KOPT-K1 (cell line): ENCODE measurements around the gene DENND6A.

Source experiments
- H3K27ac ChIP-seq: fragments of 200-600 bp; sonication (generic); 2 replicates; pipeline ENCODE4 v1.5.1; 2016; ENCODE audit warnings: antibody characterized with exemption, mild to moderate bottlenecking, low read depth, low read length; ENCODE audit not compliant: poor library complexity, severe bottlenecking
- H3K36me3 ChIP-seq: fragments of 200-600 bp; sonication (generic); 2 replicates; pipeline ENCODE4 v1.5.1; 2017; ENCODE audit warnings: antibody characterized with exemption, mild to moderate bottlenecking, low read length, moderate library complexity; ENCODE audit not compliant: insufficient read depth
- H3K9me3 ChIP-seq: fragments of 200-600 bp; sonication (generic); 2 replicates; pipeline ENCODE4 v1.5.1; 2017; ENCODE audit warnings: antibody characterized with exemption, low read length, mild to moderate bottlenecking; ENCODE audit not compliant: insufficient read depth, poor library complexity, severe bottlenecking

DENND6A gene

GRCh38 chr3:57692396-57693147, at the start of gene DENND6A:
DENND6A (minus strand) TSS chr3:57693077; CDS start chr3:57693018, 59 bp downstream.
- H3K36me3 ChIP-seq = peaks cover 12% of the 10 kb centered on the region
- no peaks in the 10 kb centered on the region for H3K9me3 ChIP-seq
- H3K27ac ChIP-seq = peak within 1 kb of the TSS; percentile 82

DNA sequence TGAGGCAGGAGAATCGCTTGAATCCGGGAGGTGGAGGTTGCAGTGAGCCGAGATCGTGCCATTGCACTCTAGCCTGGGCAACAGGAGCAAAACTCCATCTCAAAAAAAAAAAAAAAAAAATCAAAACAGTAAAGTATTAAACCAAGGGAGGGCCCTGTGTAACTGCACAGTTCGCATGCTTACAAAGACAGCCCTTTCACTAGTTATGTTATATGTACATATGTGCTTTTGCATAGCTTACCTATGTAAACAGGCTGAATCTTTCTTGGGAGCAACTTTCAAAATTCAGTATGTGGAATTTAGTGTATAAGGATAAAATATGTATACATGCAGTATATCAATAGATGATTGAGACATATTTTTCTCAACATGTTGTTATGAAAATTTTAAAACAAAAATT, 47.1 kb upstream of the DENND6A start:
- Histone ChIP-seq H3K9me3 (no peaks in the 10 kb centered on the region), H3K36me3 (no peaks in the 10 kb centered on the region), H3K27ac (no peak overlapping the region)

GRCh38 chr3:57738391-57738790, 45.5 kb upstream of the DENND6A start:
- no peaks in the 10 kb centered on the region for H3K9me3 ChIP-seq
- no peak overlapping the region for H3K27ac ChIP-seq
- H3K36me3 ChIP-seq = no peaks in the 10 kb centered on the region

- H3K27ac ChIP-seq = no peak overlapping the region
Measured at GRCh38 chr3:57737840-57738239, 45.0 kb upstream of the DENND6A start.

GRCh38 chr3:57735405-57735804, 42.5 kb upstream of the DENND6A start:
- H3K9me3 ChIP-seq = no peaks in the 10 kb centered on the region
- H3K36me3 ChIP-seq = no peaks in the 10 kb centered on the region
- H3K27ac ChIP-seq = no peak overlapping the region

More at GRCh38 chr3:57737840-57738239, 45.0 kb upstream of the DENND6A start:
- H3K36me3 ChIP-seq = no peaks in the 10 kb centered on the region
- H3K9me3 ChIP-seq = no peaks in the 10 kb centered on the region

DNA sequence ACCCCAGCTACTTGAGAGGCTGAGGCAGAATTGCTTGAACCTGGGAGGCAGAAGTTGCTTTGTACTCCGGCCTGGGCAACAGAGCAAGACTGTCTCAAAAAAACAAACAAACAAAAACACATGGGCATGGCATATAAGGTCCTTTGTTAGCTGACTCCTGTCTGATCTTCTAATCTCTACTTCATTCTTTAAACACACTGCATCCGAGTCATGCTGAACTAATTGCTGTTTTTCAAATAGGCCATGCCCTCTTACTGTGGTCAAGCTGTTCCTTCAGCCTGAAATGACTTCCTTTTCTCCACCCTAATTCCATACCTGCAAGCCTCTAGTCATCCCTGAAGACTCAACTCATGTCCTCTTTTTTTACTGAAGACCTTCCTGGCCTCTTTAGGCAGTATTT, 40.9 kb upstream of the DENND6A start:
- no peak overlapping the region for H3K27ac ChIP-seq
- no peaks in the 10 kb centered on the region for H3K9me3 ChIP-seq
- H3K36me3 ChIP-seq = no peaks in the 10 kb centered on the region

DNA sequence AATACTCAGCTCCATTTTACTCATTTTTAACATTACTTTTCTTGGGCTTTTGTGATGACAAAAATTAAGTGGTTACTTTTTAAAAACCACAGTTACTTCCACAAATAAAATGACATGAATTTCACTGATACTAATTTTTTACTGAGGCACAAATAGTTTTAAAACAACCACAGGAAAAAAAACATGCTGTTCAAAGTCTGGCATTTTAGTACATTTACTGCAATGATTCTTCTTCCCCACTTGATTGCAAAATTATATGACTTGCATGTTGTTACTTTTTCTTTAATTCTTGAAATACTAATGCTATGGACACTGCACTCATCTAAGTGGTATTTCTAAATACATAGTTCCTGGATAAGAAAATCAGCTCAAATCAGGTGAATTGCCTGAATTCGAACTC, 38.4 kb upstream of the DENND6A start:
- no peaks in the 10 kb centered on the region for H3K9me3 ChIP-seq
- H3K36me3 ChIP-seq = no peaks in the 10 kb centered on the region
- no peak overlapping the region for H3K27ac ChIP-seq

GRCh38 chr3:57730682-57731081, 37.8 kb upstream of the DENND6A start:
- H3K27ac ChIP-seq = no peak overlapping the region
- H3K36me3 ChIP-seq = no peaks in the 10 kb centered on the region
- H3K9me3 ChIP-seq = no peaks in the 10 kb centered on the region

DNA sequence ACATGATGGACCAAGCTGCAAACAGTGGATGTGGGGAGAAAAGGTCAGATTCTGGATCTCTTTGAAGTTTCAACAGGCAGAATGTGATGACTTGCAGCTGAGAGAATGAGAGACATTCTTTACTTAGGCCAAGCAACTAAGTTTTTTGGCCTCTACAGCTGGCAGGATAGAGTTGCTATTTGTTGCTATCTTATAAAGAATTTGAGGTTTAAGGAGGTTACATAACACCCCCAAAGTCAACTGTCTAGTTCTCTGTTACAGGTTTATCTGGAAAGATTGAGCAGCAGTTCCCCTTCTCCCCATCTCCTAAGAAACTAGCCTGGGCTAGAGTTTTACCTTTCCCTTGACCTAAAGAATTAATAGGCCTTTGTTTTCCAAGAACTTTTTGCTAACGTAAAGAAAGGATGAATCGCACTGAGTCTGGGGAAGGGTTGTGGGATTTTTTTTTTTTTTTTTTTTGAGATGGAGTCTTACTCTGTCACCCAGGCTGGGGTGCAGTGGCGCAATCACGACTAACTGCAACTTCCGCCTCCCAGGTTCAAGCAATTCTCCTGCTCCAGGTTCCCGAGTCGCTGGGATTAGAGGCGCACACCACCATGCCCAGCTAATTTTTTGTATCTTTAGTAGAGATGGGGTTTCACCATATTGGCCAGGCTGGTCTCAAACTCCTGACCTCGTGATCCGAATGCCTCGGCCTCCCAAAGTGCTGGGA, 36.6 kb upstream of the DENND6A start:
- no peaks in the 10 kb centered on the region for H3K9me3 ChIP-seq
- H3K27ac ChIP-seq = no peak overlapping the region
- no peaks in the 10 kb centered on the region for H3K36me3 ChIP-seq

GRCh38 chr3:57727106-57727505, 34.2 kb upstream of the DENND6A start:
- no peak overlapping the region for H3K27ac ChIP-seq
- H3K9me3 ChIP-seq = no peaks in the 10 kb centered on the region
- H3K36me3 ChIP-seq = no peaks in the 10 kb centered on the region

GRCh38 chr3:57726397-57726796, 33.5 kb upstream of the DENND6A start:
- H3K27ac ChIP-seq = no peak overlapping the region
- H3K36me3 ChIP-seq = no peaks in the 10 kb centered on the region
- no peaks in the 10 kb centered on the region for H3K9me3 ChIP-seq

GRCh38 chr3:57718118-57718517, 25.2 kb upstream of the DENND6A start:
- Histone ChIP-seq H3K27ac (no peak overlapping the region), H3K36me3 (no peaks in the 10 kb centered on the region), H3K9me3 (no peaks in the 10 kb centered on the region)

DNA sequence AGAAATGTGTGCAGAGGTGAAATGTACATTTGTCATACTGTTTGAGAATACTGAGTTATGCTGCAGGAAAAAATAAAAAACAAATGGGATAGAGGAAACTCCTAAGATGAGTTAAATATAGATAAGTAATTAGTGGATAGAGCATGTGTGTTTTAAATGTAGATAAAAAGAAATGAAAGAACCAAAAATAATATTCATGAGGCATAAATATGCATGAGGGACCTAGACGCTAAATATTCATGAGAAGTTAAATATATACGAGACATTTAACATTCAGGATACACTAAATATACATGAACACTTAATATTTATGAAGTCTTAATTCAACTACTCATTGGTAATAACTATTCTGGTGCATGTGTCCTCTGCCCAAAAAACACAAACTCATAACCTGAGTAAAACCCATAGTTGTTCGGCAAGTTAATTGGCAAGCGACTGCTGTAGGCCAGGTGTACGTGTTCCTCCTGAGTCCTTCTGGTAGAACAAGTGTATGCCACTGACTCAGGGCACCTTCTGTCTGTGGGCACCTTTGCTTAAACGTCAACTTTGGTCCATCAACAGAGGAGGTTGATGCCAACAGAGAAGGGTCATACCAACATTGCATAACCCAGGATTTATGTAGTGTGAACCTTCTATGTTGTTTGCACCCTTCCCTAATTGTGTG, 24.5 kb upstream of the DENND6A start:
- Histone ChIP-seq H3K36me3 (no peaks in the 10 kb centered on the region), H3K9me3 (no peaks in the 10 kb centered on the region), H3K27ac (no peak overlapping the region)

- Histone ChIP-seq H3K36me3 (no peaks in the 10 kb centered on the region), H3K27ac (no peak overlapping the region), H3K9me3 (no peaks in the 10 kb centered on the region)
Measured at GRCh38 chr3:57715686-57716085, 22.8 kb upstream of the DENND6A start.

GRCh38 chr3:57709559-57709958, 16.7 kb upstream of the DENND6A start:
- Histone ChIP-seq H3K36me3 (no peaks in the 10 kb centered on the region), H3K27ac (no peak overlapping the region), H3K9me3 (no peaks in the 10 kb centered on the region)
